Activated T-cell treated with anti-CD3 and anti-CD28 coated beads, Interleukin-2, amount 50 U/mL, for 72 hours (primary cell): ENCODE results near the gene LRMDA. TPM values are rescaled to one million over a fixed set of nuclear protein-coding genes. Genes with fewer than 3 reads are reported as not detected.

Experiments
- ATAC-seq, 2 donors: fragments of 150-1000 bp; cut with Tn5 transposase; replicated peaks in 1 of 2; 2 replicates each; pipeline ENCODE4 v1.10.0; 2021; ENCODE audit warnings: moderate library complexity in 2 of 2, mild to moderate bottlenecking in 1 of 2
- DNase-seq, 2 donors: peaks; one replicate each; pipeline ENCODE4 v3.0.0; 2021 to 2022; ENCODE audit warnings: mixed read lengths in 1 of 2
- H3K27ac Mint-ChIP-seq: one replicate; pipeline ENCODE4 v1.8.0; 2022; ENCODE audit warnings: mild to moderate bottlenecking, moderate library complexity, mixed read lengths
- H3K27me3 Mint-ChIP-seq: one replicate; pipeline ENCODE4 v1.8.0; 2022; ENCODE audit warnings: low read depth, mixed read lengths
- H3K36me3 Mint-ChIP-seq, 2 donors: one replicate each; pipeline ENCODE4 v1.8.0; 2022; ENCODE audit warnings: mixed read lengths in 2 of 2, mild to moderate bottlenecking in 1 of 2; ENCODE audit not compliant: insufficient read depth in 2 of 2
- H3K4me1 Mint-ChIP-seq: one replicate; pipeline ENCODE4 v1.8.0; 2022; ENCODE audit warnings: low read depth, mixed read lengths
- H3K4me3 Mint-ChIP-seq, 2 donors: one replicate each; pipeline ENCODE4 v1.8.0; 2022; ENCODE audit warnings: mild to moderate bottlenecking in 2 of 2, mixed read lengths in 2 of 2, moderate library complexity in 2 of 2
- H3K9me3 Mint-ChIP-seq, 2 donors: one replicate each; pipeline ENCODE4 v1.8.0; 2022; ENCODE audit warnings: mixed read lengths in 2 of 2
- total RNA-seq, 2 donors: library from RNA; stranded (reverse); gene quantifications; one replicate each; pipeline ENCODE4 v1.2.3, GENCODE V29; 2022

The LRMDA gene
- total RNA-seq, 2 donors from 2014 or later, result not detected

GRCh38 chr10:75838486-75838885, 407.1 kb downstream of the LRMDA start:
- DNase-seq (no peak), ATAC-seq (no peak)
- Mint-ChIP-seq H3K27me3 (no peaks in the 10 kb centered on the region), H3K9me3 (no peaks in the 10 kb centered on the region), H3K36me3 (no peaks in the 10 kb centered on the region), H3K4me3 (no peak overlapping the region), H3K27ac (no peak overlapping the region), H3K4me1 (no peaks in the 10 kb centered on the region)

GRCh38 chr10:75839020-75839419, 407.6 kb downstream of the LRMDA start:
- no peak for ATAC-seq
- no peak overlapping the region for H3K27ac Mint-ChIP-seq
- H3K4me1 Mint-ChIP-seq, result no peaks in the 10 kb centered on the region
- no peaks in the 10 kb centered on the region for H3K36me3 Mint-ChIP-seq
- no peak overlapping the region for H3K4me3 Mint-ChIP-seq
- no peak for DNase-seq
- H3K27me3 Mint-ChIP-seq, result no peaks in the 10 kb centered on the region
- H3K9me3 Mint-ChIP-seq, result no peaks in the 10 kb centered on the region

GRCh38 chr10:75841266-75841665, 409.8 kb downstream of the LRMDA start:
- no peaks in the 10 kb centered on the region for H3K4me1 Mint-ChIP-seq
- ATAC-seq (no peak), DNase-seq (no peak)
- H3K27me3 Mint-ChIP-seq, result peaks cover 6% of the 10 kb centered on the region
- no peak overlapping the region for H3K27ac Mint-ChIP-seq
- H3K9me3 Mint-ChIP-seq, result no peaks in the 10 kb centered on the region
- H3K4me3 Mint-ChIP-seq, result no peak overlapping the region
- no peaks in the 10 kb centered on the region for H3K36me3 Mint-ChIP-seq

- Mint-ChIP-seq H3K27ac (no peak overlapping the region), H3K4me1 (no peaks in the 10 kb centered on the region), H3K36me3 (no peaks in the 10 kb centered on the region), H3K9me3 (no peaks in the 10 kb centered on the region), H3K4me3 (no peak overlapping the region), H3K27me3 (peaks cover 6% of the 10 kb centered on the region)
- no peak for DNase-seq
- ATAC-seq, result no peak
Measured at GRCh38 chr10:75845176-75845947, 413.9 kb downstream of the LRMDA start.

- Mint-ChIP-seq H3K36me3 (no peaks in the 10 kb centered on the region), H3K9me3 (no peaks in the 10 kb centered on the region), H3K27me3 (peaks cover 6% of the 10 kb centered on the region), H3K4me3 (no peak overlapping the region), H3K4me1 (no peaks in the 10 kb centered on the region), H3K27ac (no peak overlapping the region)
- no peak for DNase-seq
- ATAC-seq, result no peak
Measured at GRCh38 chr10:75847477-75847876, 416.1 kb downstream of the LRMDA start.

GRCh38 chr10:75851580-75852345, 420.3 kb downstream of the LRMDA start:
- no peak overlapping the region for H3K4me3 Mint-ChIP-seq
- H3K9me3 Mint-ChIP-seq, result peaks cover 0 to 2% of the 10 kb centered on the region in 2 donors
- no peaks in the 10 kb centered on the region for H3K27me3 Mint-ChIP-seq
- H3K36me3 Mint-ChIP-seq, result no peaks in the 10 kb centered on the region
- no peaks in the 10 kb centered on the region for H3K4me1 Mint-ChIP-seq
- ATAC-seq, result no peak
- no peak for DNase-seq
- no peak overlapping the region for H3K27ac Mint-ChIP-seq

GRCh38 chr10:75852851-75853484, 421.5 kb downstream of the LRMDA start:
- no peak for ATAC-seq
- no peaks in the 10 kb centered on the region for H3K27me3 Mint-ChIP-seq
- H3K27ac Mint-ChIP-seq, result no peak overlapping the region

GRCh38 chr10:75857269-75857846, 425.9 kb downstream of the LRMDA start:
- Mint-ChIP-seq H3K27ac (no peak overlapping the region), H3K9me3 (peaks cover 0 to 2% of the 10 kb centered on the region in 2 donors), H3K4me3 (no peak overlapping the region), H3K27me3 (no peaks in the 10 kb centered on the region), H3K4me1 (no peaks in the 10 kb centered on the region), H3K36me3 (no peaks in the 10 kb centered on the region)
- ATAC-seq (no peak), DNase-seq (no peak)

More at GRCh38 chr10:75852851-75853484, 421.5 kb downstream of the LRMDA start:
- Mint-ChIP-seq H3K9me3 (peaks cover 0 to 2% of the 10 kb centered on the region in 2 donors), H3K4me3 (no peak overlapping the region), H3K36me3 (no peaks in the 10 kb centered on the region), H3K4me1 (no peaks in the 10 kb centered on the region)
- DNase-seq, result no peak

GRCh38 chr10:75857896-75858295, 426.5 kb downstream of the LRMDA start:
- H3K27ac Mint-ChIP-seq, result no peak overlapping the region
- no peaks in the 10 kb centered on the region for H3K4me1 Mint-ChIP-seq
- no peaks in the 10 kb centered on the region for H3K36me3 Mint-ChIP-seq
- DNase-seq (no peak), ATAC-seq (no peak)
- no peaks in the 10 kb centered on the region for H3K27me3 Mint-ChIP-seq
- H3K9me3 Mint-ChIP-seq, result peaks cover 0 to 2% of the 10 kb centered on the region in 2 donors
- H3K4me3 Mint-ChIP-seq, result no peak overlapping the region

GRCh38 chr10:75858339-75858738, 426.9 kb downstream of the LRMDA start:
- Mint-ChIP-seq H3K9me3 (peaks cover 0 to 2% of the 10 kb centered on the region in 2 donors), H3K36me3 (no peaks in the 10 kb centered on the region), H3K27me3 (no peaks in the 10 kb centered on the region), H3K4me3 (no peak overlapping the region), H3K4me1 (no peaks in the 10 kb centered on the region), H3K27ac (no peak overlapping the region)
- DNase-seq (no peak), ATAC-seq (no peak)

- no peak for ATAC-seq
- DNase-seq, result no peak
- Mint-ChIP-seq H3K9me3 (peaks cover 0 to 2% of the 10 kb centered on the region in 2 donors), H3K4me3 (no peak overlapping the region), H3K4me1 (no peaks in the 10 kb centered on the region), H3K36me3 (no peaks in the 10 kb centered on the region), H3K27ac (no peak overlapping the region), H3K27me3 (no peaks in the 10 kb centered on the region)
Measured at GRCh38 chr10:75859141-75859540, 427.7 kb downstream of the LRMDA start.

GRCh38 chr10:75860009-75860408, 428.6 kb downstream of the LRMDA start:
- Mint-ChIP-seq H3K4me3 (no peak overlapping the region), H3K27me3 (no peaks in the 10 kb centered on the region), H3K27ac (no peak overlapping the region), H3K9me3 (peaks cover 0 to 2% of the 10 kb centered on the region in 2 donors), H3K36me3 (no peaks in the 10 kb centered on the region), H3K4me1 (no peaks in the 10 kb centered on the region)
- no peak for DNase-seq
- ATAC-seq, result no peak

- Mint-ChIP-seq H3K36me3 (no peaks in the 10 kb centered on the region), H3K4me3 (no peak overlapping the region), H3K9me3 (no peaks in the 10 kb centered on the region), H3K27me3 (no peaks in the 10 kb centered on the region), H3K27ac (no peak overlapping the region), H3K4me1 (no peaks in the 10 kb centered on the region)
- ATAC-seq (no peak), DNase-seq (no peak)
Measured at GRCh38 chr10:75861582-75861981, 430.2 kb downstream of the LRMDA start.
